NCI-H187 (cell line): ENCODE results near the gene ST6GALNAC5.
"Not testable (repeated sequence)": the region's sequence is repeated elsewhere in the genome, so short reads cannot be mapped to it uniquely, and the experiment has no call there.

ENCODE experiments used
- DNase-seq, 2 experiments: peaks; one replicate each; lab custom pipeline; 2025; lab: John Stamatoyannopoulos, UW

Gene ST6GALNAC5

DNA sequence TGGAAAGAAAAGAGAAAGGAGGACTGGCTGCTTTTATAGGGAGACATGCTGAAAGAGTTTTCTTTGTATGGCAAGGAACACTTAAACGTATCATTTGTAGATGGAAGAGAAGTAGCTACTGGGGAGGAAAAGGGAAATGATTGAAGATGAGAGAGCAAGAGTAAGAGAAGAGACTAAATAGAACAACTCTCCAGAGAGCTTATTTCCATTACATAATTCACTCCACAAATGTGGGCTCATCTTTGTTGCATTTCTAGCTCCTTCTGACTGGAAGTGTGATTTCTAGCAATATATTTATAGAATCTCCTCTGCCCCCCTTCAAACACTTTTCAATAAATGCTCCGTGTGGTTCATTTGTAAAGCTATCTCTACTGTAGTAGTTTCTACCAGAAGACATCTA lies 71.0 kb downstream of the ST6GALNAC5 start:
- DNase-seq: no peak

DNA sequence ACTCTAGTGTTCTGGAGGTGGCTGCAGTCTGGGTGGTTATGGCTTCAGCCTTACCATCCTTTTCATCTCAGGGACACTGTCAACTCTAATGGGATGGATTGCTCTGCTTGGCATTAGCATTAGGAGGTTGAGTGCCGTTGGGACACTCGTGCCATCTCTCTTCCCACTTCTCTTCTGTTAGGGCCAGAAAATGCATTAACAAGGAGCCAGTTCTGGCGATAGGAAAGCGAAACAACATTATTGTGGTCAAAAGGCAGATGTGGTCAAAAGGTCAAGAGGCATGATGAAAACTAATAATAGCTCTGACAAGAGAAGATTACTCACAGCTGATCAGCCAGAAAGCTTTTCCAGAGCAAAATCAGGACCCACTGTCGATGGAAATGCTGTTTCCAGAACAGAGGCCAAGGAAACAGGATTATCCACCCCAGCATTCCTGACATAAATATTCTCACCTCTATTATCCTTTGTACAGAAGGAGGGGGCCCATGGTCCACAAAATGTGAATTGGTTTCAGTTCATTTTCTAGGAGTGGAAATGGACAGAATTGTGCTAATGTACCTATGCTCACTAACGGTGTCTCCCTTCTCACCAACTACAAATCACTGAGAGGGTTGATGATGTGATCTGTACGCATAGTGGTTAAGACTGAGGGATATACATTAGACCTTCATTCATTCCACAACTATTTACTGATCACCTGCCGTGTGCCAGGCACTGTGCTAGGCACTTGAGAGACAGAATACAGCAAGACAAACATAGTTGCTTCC lies 72.0 kb downstream of the ST6GALNAC5 start:
- no peak for DNase-seq

DNA sequence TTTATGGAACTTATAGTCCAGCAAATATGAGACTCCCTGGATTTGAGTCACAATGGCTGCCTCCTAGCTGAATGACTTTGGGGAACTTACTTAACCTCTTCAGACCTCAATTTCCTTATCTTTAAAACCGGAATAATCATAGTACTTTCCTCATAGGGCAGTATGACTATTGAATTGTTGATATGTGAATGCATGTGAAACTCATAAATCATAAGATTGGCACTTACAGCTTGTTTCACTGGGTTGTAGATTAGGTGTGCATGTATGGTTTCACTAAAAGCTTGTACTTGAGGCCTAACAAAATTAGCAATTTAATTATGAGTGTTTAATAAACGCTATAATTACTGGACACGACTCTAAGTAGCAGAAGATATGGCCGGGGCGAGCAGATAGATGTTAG lies 72.5 kb downstream of the ST6GALNAC5 start:
- DNase-seq: no peak

DNA sequence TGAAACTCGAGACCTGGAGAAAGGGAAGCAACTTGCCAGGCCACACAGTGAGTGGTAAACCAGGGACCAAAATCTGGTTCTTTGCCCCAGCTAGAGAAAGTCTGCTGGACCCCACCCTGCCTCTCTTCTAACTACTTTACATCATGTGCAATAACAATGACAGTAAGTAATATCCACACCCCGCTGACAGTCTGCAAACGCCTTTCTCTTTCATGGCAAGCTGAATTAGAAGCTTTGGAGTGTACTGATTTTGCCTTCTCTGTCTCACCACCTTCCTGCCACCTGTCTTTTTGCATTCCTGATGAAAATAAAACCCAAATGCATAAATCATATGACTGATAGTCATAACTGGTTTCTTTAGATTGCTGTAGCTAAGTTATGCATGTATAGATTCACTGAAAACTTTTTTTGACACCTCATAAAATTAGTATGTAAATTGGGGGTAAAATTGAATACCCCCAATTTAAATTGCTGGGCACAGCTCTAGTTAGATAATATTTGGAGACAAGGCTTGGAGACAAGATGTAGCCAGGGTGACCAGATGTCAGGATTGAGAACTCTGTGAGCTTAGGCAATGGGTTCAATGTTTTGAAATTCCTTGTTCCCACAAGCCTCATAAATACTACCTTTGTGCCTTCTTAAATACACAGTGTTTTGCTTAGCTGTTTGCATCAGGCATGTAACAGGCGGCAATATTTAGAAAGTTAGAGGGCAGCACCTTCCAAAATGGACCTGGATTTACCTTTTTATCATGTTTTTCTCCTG lies 73.5 kb downstream of the ST6GALNAC5 start:
- DNase-seq: no peak

DNA sequence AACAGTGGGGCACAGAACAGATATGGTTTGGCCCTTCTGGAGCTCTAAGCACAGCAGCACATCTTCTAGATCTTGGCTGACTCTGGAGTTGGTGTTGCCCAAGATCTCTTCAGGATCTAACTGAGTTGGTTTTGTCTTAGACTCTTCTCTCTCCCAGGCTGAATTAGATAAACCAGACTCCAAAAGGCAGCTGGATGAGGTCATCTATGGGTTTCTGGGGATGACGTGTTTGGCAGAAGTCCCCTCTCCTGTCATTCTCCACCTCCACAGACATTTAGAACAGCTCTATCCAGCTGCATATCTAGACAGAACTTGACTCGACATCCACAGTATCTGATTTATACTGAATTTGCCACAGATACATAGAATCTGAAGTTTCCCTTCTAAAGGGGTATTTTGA lies 75.3 kb downstream of the ST6GALNAC5 start:
- DNase-seq: no peak

DNA sequence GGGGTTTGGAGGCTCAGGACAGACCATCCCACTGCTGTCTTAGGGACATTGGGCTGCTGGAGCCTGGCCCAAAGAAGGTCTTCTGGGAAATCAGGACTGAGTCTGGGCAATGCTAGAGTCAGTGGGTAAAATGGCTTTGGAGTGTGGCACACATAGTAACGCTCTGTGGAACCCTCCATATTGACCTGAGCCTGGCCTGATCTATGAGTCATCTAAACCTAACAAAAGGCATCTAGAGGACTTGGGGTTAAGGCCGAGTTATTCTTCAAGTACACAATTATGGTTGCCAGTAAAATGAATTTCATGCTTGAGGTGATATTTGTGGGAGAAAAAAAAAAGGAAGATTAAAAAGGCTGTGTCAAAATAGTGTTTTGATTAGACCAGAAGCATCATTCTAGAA lies 77.7 kb downstream of the ST6GALNAC5 start:
- DNase-seq: peak in 1 of 2 experiments; percentile 26

DNA sequence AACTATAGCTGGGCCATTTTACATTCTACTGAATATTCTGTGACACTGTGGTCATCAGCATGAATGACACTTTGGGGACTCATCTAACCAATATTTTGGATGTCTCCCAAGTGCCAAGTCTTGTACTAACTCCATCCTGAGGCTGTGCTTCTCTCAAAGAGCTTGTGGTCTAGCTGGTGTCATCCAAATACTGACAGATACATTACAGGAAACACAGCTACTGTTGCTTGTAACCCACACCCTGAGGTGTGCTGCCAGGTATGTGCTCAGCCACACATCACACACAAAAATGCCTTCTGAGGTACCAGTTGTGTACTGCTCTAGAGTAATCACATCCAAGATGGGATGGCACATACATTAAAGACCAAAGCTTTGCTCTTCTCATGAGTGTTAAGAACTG lies 81.6 kb downstream of the ST6GALNAC5 start:
- DNase-seq: no peak

DNA sequence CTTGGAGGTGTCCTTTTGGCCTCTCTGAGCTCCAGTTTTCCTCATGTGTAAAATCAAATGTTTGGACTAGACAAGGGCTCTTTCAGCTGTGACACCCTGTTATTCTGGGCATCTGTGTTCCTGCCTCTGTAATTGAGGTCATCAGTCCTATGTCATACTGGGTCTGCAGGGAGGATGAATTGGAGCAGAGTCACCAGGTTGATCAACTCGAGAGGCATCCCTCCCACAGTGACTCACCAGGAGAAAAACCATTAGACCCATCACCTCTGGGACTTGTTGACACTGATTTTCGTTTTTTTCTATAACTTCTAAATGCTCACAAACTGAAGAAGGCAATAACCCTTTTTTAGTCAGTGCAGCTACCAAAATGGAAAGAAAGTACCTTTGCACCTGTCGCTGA lies 82.2 kb downstream of the ST6GALNAC5 start:
- DNase-seq: no peak

DNA sequence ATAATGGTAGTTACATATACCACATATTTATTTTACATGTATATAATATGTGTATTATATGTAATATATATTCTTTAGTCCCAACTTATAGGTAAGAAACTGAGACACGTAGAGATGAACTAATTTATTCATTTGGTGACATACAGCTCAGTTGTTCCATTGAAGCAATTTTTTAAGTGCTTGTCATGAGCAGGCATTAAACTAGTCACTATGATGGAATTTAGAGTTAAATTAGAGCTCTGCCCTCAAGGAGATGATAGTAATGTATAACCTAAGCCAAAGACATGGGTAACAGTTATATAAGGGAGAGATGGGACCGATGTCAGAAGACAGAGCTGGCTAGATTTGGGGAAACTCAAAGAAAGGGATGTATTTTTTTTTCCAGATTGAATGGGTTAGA lies 83.0 kb downstream of the ST6GALNAC5 start:
- no peak for DNase-seq

DNA sequence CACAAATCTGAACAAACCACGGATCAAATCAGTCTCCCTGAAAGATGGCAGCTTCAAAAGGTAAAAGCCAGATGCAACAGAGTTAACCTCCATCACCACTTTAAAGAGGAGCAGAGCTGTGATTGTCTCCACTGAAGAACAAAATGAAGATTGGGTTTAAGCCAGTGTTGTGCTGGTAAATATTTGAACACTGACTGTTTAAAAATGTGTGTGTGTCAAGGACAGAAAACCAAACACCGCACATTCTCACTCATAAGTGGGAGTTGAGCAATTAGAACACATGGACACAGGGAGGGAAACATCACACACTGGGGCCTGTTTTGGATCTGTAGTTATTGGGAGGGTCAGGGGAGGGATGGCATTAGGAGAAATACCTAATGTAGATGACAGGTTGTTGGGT lies 83.9 kb downstream of the ST6GALNAC5 start:
- DNase-seq: no peak

DNA sequence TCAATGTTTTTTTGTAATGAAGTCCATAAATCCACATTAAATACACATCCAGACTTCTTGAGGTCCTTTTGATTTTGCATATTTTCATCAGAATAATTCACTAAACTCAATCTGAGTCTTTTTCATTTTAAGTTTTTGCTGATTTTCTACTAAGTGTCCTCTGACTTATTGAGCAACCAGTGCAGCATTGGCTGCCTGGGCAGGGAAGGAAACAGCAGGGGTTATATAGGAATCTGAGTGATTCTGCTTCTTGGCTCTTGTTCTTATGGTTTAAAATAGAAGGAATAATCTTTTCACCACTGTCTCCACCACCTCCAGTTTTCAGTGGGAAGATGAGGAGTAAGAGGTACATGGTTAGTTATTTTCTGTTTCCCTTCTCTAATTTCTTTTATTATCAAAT lies 88.4 kb downstream of the ST6GALNAC5 start:
- DNase-seq: no peak

DNA sequence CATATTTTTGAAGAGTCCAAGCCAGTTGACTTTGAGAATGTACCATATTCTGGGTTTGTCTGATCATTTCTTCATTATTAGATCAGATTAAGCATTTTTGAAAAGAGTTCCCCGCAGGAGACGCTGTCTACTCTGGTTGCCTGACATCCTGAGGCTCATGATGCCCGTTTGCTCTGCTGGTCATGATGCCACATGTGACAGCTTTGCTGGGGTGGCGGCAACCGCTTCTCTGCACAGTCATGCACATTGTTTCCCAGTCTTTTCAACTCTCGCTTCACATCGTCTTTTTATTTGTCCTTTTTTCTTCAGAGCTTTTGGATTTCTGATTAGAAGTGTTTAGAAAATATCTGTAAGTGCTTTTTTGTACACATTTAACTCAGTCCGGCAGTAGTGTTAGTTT lies 90.7 kb downstream of the ST6GALNAC5 start:
- no peak for DNase-seq

DNA sequence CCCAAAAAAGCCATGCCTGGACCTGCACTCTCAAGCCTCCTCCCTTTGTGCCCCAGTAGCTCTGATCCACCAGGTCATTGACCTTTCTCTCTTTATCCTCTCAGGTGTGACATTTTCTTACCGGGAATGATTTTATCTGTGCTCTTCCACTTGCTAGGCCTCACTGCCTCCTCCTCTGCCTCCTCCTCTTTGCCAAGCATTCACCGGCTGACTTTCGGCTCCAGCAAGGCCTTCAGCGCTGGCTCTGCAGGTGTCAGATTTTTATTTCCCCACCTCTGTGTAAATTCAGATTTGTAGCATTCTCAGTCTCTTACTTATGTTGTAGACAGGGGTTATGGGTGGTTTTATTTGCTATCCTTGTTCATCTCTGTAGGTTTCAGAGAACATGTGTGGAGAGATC lies 91.5 kb downstream of the ST6GALNAC5 start:
- DNase-seq: no peak

DNA sequence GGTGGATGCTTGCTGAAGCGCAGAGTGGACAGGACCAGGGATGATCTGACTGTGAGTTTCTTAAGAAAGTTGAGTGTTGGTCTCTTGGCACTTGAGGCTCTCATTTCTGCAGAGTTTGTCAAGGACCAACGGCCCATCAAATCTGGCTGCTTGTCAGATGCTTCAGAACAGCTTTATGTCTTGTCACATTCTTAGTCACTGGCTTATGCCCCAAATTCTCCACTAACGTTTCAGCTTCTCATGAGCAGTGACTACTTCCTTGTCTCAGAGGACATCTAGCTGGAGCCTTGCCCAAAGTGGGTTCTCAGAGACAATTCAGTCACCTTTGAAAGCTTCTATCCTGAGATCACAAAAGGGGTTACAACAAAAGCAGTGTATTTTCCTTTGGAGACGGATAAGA lies 92.3 kb downstream of the ST6GALNAC5 start:
- no peak for DNase-seq

DNA sequence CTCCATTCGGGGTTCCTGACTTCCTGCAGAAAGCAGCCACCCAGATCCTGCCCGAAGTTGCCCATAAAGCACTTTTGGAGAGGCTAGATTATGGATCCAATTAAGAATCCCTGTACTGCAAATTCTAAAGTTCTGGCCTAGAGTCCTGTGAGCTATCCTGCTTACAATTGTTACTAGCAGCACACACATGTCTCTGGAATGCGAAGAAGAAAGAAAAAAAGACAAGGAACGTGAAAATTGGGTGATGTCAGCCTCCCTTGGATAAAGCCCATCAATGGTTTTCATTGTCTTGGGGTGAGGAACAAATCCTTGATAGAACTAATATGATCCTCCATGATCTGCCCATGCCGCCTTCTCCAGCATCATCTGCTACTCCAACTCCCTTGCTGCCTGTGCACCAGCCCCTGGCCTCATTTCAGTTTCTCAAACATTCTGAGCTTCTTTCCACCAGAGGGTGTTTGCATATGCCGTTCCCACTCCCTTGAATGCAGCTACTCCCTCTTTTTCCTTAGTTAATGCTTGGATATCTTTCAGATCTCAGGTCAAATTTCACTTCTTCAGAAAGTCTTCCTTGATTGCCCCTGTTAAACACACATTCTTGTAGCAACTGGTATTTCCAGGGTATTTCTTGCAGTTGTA lies 94.0 kb downstream of the ST6GALNAC5 start:
- DNase-seq: no peak

DNA sequence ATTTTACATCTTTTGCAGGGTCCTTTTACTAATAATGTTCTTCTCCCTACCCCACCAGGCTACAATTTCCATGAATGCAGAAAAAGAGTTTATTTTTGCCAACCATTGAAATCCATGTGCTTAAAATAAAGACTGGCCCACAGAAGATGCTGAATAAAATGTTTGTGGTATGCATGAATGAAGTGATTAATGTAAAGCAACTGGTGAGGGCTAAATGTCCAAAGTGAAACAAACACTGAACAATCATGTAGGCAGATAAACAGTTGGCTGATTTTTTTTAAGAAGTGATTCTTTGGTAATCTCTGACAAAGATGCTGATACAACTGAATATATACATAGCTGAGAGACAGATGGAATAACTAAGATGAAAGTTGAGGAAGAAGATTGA lies 94.5 kb downstream of the ST6GALNAC5 start:
- no peak for DNase-seq

DNA sequence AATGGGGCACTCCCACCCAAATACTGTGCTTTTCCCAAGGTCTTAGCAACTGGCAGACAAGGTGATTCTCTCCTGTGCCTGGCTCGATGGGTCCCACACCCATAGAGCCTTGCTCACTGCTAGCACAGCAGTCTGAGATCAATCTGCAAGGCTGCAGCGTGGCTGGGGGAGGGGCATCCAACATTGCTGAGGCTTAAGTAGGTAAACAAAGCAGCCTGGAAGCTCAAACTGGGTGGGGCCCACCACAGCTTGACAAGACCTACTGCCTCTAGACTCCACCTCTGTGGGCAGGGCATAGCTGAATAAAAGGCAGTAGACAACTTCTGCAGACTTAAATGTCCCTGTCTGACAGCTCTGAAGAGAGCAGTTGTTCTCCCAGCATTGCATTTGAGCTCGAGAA lies 114.0 kb downstream of the ST6GALNAC5 start:
- DNase-seq: not testable (repeated sequence)

DNA sequence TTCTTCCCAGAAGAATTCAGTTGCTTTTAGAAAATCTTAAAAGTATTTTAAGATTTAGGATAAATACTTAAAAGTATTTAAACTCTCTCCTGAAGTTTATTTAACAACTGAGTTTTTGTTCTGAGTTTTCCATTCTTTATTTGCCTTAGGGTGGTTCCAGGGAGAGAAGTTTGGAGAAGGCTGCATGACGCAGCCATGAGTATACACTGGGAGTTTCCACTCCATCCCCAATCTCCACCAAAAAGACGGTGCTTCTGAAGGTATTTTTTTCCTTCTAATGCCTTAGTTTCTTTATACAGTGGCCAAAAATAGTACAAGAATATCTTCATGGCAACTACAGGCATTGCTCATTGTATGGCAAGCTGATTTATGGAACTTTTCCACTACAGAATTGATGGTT lies 122.7 kb downstream of the ST6GALNAC5 start:
- no peak for DNase-seq

DNA sequence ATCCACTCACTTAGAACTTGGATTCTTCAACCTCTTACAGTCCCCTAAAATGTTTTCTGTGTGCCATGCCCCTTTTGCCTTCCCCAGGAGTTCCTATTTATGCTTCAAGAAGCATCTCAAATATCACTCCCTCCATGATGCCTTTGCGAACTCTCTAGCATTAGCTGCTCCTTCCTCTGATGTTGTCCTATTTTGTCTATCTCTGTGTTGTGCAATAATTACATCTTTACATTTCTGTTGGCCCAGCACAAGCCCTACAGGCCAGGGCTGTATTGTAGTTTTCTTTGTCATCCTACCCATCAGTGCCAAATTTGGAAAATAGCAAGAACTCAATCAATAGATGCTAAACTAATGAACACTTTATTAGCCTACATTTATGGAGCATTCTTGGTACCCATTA lies 125.8 kb downstream of the ST6GALNAC5 start:
- DNase-seq: no peak

DNA sequence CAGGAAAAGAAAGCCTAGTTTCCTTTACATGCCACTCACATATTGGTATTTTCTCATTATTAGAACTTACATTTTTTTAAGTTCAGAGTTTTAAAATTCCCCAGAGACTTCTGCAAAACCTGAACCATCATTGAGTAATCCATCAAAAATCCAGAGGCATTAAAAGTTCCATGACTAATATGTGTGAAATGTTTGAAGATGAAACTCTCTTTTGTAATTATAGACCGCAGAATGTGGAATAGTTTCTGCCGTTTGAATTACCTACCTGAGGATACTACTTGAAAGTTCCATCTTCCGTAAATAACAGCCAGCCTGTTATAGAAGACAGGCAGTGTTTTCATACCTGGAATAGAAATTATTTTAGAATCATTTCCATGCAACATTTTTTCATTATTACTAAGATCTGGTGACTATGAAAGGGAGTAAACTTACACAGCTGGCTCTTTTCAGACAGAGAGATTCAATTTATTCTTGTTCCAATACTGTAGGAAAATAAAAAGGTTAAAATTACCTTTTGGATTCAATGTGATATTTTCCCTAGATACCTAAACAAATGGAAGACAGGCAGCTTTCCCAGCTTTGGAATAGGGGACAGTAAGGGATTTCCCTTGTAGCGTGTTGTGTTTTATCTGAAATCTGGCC lies 131.4 kb downstream of the ST6GALNAC5 start:
- DNase-seq: no peak

DNA sequence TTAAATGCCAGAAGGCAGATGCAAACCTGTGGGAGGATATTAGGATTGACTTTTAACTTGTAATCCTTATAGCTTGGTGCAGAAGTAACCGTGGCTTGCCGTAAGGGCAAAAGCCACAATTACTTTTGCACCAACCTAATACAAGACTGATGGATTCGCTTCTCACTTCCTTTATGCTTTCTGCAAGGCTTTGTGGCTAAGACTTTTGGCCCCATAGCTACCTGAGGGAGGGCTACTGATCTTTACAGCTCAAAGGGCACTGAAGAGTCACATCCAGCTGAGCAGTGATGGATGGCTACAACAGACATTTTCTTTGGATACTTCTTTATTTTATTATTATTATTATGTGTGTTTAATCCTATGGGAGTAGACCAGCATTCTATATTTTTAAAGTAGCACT lies 140.4 kb downstream of the ST6GALNAC5 start:
- DNase-seq: no peak

DNA sequence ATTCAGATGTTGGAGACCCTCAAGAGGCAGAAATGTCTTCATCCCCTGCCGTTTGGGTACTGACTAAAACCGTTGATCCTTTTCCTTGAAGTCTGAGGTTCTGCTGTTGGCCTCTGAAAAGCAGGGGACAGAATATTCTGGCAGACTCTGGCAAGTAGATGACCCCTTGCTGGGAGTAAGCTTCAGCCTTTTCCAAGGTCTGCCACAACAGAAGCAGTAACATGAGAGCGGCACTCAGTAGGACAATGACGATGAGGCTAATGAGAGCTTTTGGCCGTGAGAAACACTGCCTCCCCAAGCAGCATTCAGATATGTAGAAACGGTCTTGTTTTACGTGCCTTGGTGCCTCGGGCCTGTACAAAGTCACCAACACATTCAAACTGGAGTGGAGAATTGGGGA lies 143.7 kb downstream of the ST6GALNAC5 start:
- DNase-seq: no peak

DNA sequence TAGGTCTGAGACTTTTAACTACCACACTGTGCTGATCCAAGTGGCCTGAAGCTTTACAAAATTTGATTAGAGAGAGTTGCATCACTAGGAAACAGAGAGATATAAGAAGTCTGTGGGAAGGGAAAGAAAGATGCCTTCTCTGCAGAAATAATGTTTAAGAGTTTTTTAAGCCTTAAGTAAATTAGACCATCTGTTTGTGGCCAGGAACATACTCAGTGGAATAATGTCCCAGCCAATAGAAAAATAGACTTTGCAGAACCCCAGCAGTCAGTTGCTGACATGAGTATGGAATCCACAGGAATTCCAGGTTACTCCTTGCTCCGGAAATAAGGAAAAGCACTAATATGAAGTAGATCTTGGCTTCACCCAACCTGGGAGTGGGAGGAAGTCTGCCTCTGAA lies 144.8 kb downstream of the ST6GALNAC5 start:
- DNase-seq: no peak
